Endothelial cell of umbilical vein (primary cell): Measurements from ENCODE around the gene KRTAP10-7. TPM values are rescaled to one million over a fixed set of nuclear protein-coding genes. Genes with fewer than 3 reads are reported as not detected.

ENCODE experiments used
- BruUV-seq: library from RNA; stranded (reverse); fragments of 400-500 nt; replicated peaks from 2 replicates; lab custom pipeline; 2021; lab: Mats Ljungman, UMichigan
- CTCF ChIA-PET: fragments of 300-600, 350-600 bp; sonication (Branson Sonifier 250); formaldehyde crosslinking; loops from one replicate; lab custom pipeline; 2021; ENCODE audit warnings: antibody characterized with exemption, inconsistent platforms; lab: Charles Lee
- POLR2A ChIA-PET: fragments of 300-600, 350-600 bp; sonication (Branson Sonifier 250); formaldehyde crosslinking; loops from one replicate; lab custom pipeline; 2021; ENCODE audit warnings: antibody characterized with exemption, inconsistent platforms; lab: Charles Lee
- DNase-seq: peaks from one replicate; pipeline ENCODE4 v3.0.0-alpha.2; 2011; ENCODE audit warnings: low read depth, low spot score
- FAIRE-seq: peaks from 2 replicates; lab custom pipeline; 2011; peaks lifted over from hg19 to GRCh38; lab: Jason Lieb, UNC
- H2AFZ ChIP-seq: 2 replicates; pipeline ENCODE4 v1.6.0; 2012; ENCODE audit warnings: low read depth, low read length, control low read depth, inconsistent platforms
- H3K27ac ChIP-seq: 2 replicates; pipeline ENCODE4 v1.5.1; 2011; ENCODE audit warnings: low read depth, mild to moderate bottlenecking, control low read depth, low read length, moderate library complexity; ENCODE audit not compliant: insufficient read depth
- H3K27me3 ChIP-seq, 2 experiments: 2 replicates each; pipeline versions ENCODE4 v1.6.0 to v1.6.1; 2011; ENCODE audit warnings: low read length in 2 of 2, mixed read lengths in 1 of 2; ENCODE audit not compliant: control insufficient read depth in 2 of 2, insufficient read depth in 2 of 2
- H3K36me3 ChIP-seq, 2 experiments: 2 replicates in 1 of 2; 3 replicates in 1 of 2; pipeline ENCODE4 v1.5.1; 2011; ENCODE audit warnings: low read length in 2 of 2, mild to moderate bottlenecking in 1 of 2, moderate library complexity in 1 of 2; ENCODE audit not compliant: control insufficient read depth in 2 of 2, insufficient read depth in 2 of 2; ENCODE audit errors: extremely low read depth in 1 of 2
- H3K4me1 ChIP-seq: 3 replicates; pipeline ENCODE4 v1.5.1; 2011; ENCODE audit warnings: mild to moderate bottlenecking, low read length; ENCODE audit not compliant: control insufficient read depth, insufficient read depth; ENCODE audit errors: extremely low read depth
- H3K4me2 ChIP-seq: 2 replicates; pipeline ENCODE4 v1.6.1; 2011; ENCODE audit warnings: low read length, control low read depth, mixed read lengths; ENCODE audit not compliant: insufficient read depth
- H3K4me3 ChIP-seq, 3 experiments: fragments of 200-600 bp in 1 of 3; sonication (generic), shearing (Covaris generic) in 1 of 3; replicated peaks in 1 of 3; 2 replicates each; pipeline ENCODE4 v1.5.1; 2011 to 2016; ENCODE audit warnings: control low read depth in 3 of 3, low read length in 3 of 3, mild to moderate bottlenecking in 2 of 3, inconsistent platforms in 1 of 3, low read depth in 1 of 3, moderate library complexity in 1 of 3; ENCODE audit not compliant: insufficient read depth in 1 of 3
- H3K79me2 ChIP-seq: 2 replicates; pipeline ENCODE4 v1.6.0; 2012; ENCODE audit warnings: low read length, inconsistent platforms; ENCODE audit not compliant: control insufficient read depth, insufficient read depth
- H3K9ac ChIP-seq: replicated peaks from 2 replicates; pipeline ENCODE3; 2011; ENCODE audit warnings: low read length, control low read depth; ENCODE audit not compliant: insufficient read depth; ENCODE audit errors: extremely low read depth
- H3K9me1 ChIP-seq: replicated peaks from 3 replicates; pipeline ENCODE4 v1.6.0; 2011; ENCODE audit warnings: mild to moderate bottlenecking, low read length; ENCODE audit not compliant: control insufficient read depth, insufficient read depth; ENCODE audit errors: extremely low read depth
- H3K9me3 ChIP-seq: replicated peaks from 2 replicates; pipeline ENCODE4 v1.5.1; 2012; ENCODE audit warnings: low read length, inconsistent platforms; ENCODE audit not compliant: control insufficient read depth, insufficient read depth
- H4K20me1 ChIP-seq: replicated peaks from 2 replicates; pipeline ENCODE3; 2011; ENCODE audit warnings: mild to moderate bottlenecking, low read length; ENCODE audit not compliant: control insufficient read depth, insufficient read depth; ENCODE audit errors: extremely low read depth
- CTCF ChIP-seq, 2 donors: IDR thresholded peaks; 1 replicate in 1 of 2; 2 replicates in 1 of 2; pipeline ENCODE4 v1.5.1; 2011; ENCODE audit warnings: low read length in 2 of 2, mild to moderate bottlenecking in 2 of 2, moderate library complexity in 2 of 2, control low read depth in 1 of 2, inconsistent platforms in 1 of 2, low read depth in 1 of 2; ENCODE audit not compliant: insufficient read depth in 1 of 2; ENCODE audit errors: extremely low read depth in 1 of 2
- EZH2 ChIP-seq: IDR thresholded peaks from 2 replicates; pipeline ENCODE4 v1.6.1; 2012; ENCODE audit warnings: borderline replicate concordance, low read depth, mild to moderate bottlenecking, moderate library complexity, low read length, inconsistent platforms; ENCODE audit not compliant: severe bottlenecking
- FOS ChIP-seq: IDR thresholded peaks from 2 replicates; pipeline ENCODE4 v1.6.1; 2011; ENCODE audit warnings: mild to moderate bottlenecking, low read length, moderate library complexity, borderline replicate concordance; ENCODE audit not compliant: insufficient read depth
- GATA2 ChIP-seq: IDR thresholded peaks from 2 replicates; pipeline ENCODE4 v1.7.0; 2011; ENCODE audit warnings: low read depth, mild to moderate bottlenecking, moderate library complexity, mixed read lengths, low read length; ENCODE audit not compliant: insufficient read length, insufficient read depth
- JUN ChIP-seq: IDR thresholded peaks from 2 replicates; pipeline ENCODE4 v1.6.1; 2011; ENCODE audit warnings: borderline replicate concordance, low read depth; ENCODE audit not compliant: insufficient read length, insufficient read depth
- MAX ChIP-seq: IDR thresholded peaks from 2 replicates; pipeline ENCODE4 v1.6.1; 2011; ENCODE audit not compliant: insufficient read depth, insufficient read length
- MYC ChIP-seq: IDR thresholded peaks from one replicate; pipeline ENCODE4 v1.6.1; 2011; ENCODE audit warnings: mild to moderate bottlenecking, low read depth, low read length
- POLR2A ChIP-seq: IDR thresholded peaks from 2 replicates; pipeline ENCODE4 v1.6.1; 2012; ENCODE audit warnings: low read depth, mild to moderate bottlenecking, control low read depth, low read length
- POLR2AphosphoS5 ChIP-seq: IDR thresholded peaks from 2 replicates; pipeline ENCODE4 v1.6.1; 2012; ENCODE audit warnings: low read depth, mild to moderate bottlenecking, control low read depth, low read length, moderate library complexity; ENCODE audit not compliant: insufficient read depth
- dilution Hi-C: fragments of 300-500 bp; cut with MboI; formaldehyde crosslinking; loops from one replicate; pipeline ENCODE4 v1.15.0; 2019; ENCODE audit warnings: low sequenced_read_pairs; ENCODE audit not compliant: extremely low pct_ligation_motif_present
- intact Hi-C: fragments of 100-400 bp; cut with micrococcal nuclease; formaldehyde crosslinking; loops from one replicate; pipeline ENCODE4 v1.10.0; 2022
- polyA plus RNA-seq, 4 experiments: library from polyadenylated mRNA; depleted of rRNA in 3 of 4; stranded (reverse) in 3 of 4; unstranded in 1 of 4; fragments of >200 nt; gene quantifications; 2 replicates each; pipeline versions ENCODE4 v1.2.1 to v1.2.3, GENCODE V29; 2011 to 2012; ENCODE audit warnings: missing spikeins in 1 of 4
- total RNA-seq: library from RNA; stranded (reverse); gene quantifications from 2 replicates; pipeline ENCODE4 v1.2.3, GENCODE V29; 2021

Gene KRTAP10-7
- total and polyA plus RNA-seq, 2 donors (not counting 3 experiments of a cell fraction or from before 2014, with no cell fraction given) = not detected

- no peak overlapping the region for H3K4me2 ChIP-seq
- peaks cover 0 to 3% of the 10 kb centered on the region in 2 experiments for H3K27me3 ChIP-seq
- FAIRE-seq (no peak), DNase-seq (no peak)
- intact Hi-C loops (loop anchor here (5.0 kb wide), 1 partner anchor 43 kb away; no protein-coding TSS in a partner anchor), dilution Hi-C loops (no loop called here)
- no peaks in the 10 kb centered on the region for H3K4me1 ChIP-seq
- H3K27ac ChIP-seq = no peak overlapping the region
- H3K79me2 ChIP-seq = no peaks in the 10 kb centered on the region
- no peak for TF ChIP-seq POLR2AphosphoS5
- no peak for TF ChIP-seq JUN
- TF ChIP-seq EZH2 = no peak
- no peak for TF ChIP-seq MYC
- no peak for TF ChIP-seq POLR2A
- TF ChIP-seq GATA2 = no peak
- TF ChIP-seq MAX = no peak
- no peak for TF ChIP-seq FOS
- no peak for TF ChIP-seq CTCF (IDR thresholded peaks at IDR 0.05; ENCODE audit: extremely low read depth in 1 of 2, insufficient read depth in 1 of 2, low read depth in 1 of 2, low read length in 2 of 2)
- H3K9me1 ChIP-seq = no peaks in the 10 kb centered on the region
- no peak overlapping the region for H3K9ac ChIP-seq
- no TSS peak for BruUV-seq
- POLR2A ChIA-PET = no interaction called here
- no peaks in the 10 kb centered on the region for H3K36me3 ChIP-seq
- no peaks in the 10 kb centered on the region for H3K9me3 ChIP-seq
- H3K4me3 ChIP-seq = no peak overlapping the region
- CTCF ChIA-PET = no interaction called here
- H4K20me1 ChIP-seq = no peaks in the 10 kb centered on the region
- no peak overlapping the region for H2AFZ ChIP-seq
Observed at GRCh38 chr21:44564099-44564498, 36.3 kb upstream of the KRTAP10-7 start.
